Pancreas (tissue), 10 donors: ENCODE measurements around the gene PARP1. TPM values are rescaled to one million over a fixed set of nuclear protein-coding genes. Genes with fewer than 3 reads are reported as not detected.
A peak's percentile ranks its signal among the peaks of the same experiment; 100 is the strongest.

Source experiments
- ATAC-seq, 4 donors: fragments of 200-7000 bp; cut with Tn5 transposase; one replicate each; pipeline versions ENCODE4 v1.8.0 to v1.9.1; 2020; ENCODE audit warnings: mild to moderate bottlenecking in 4 of 4, moderate library complexity in 4 of 4
- DNase-seq, 6 donors: peaks; one replicate each; pipeline ENCODE4 v3.0.0-alpha.2; 2020
- FAIRE-seq: peaks from 2 replicates; lab custom pipeline; 2012; peaks lifted over from hg19 to GRCh38; lab: Jason Lieb, UNC
- H3K27ac ChIP-seq, 4 donors: fragments of 200-600 bp; sonication (generic); 1 replicate in 3 of 4; 2 replicates in 1 of 4; pipeline versions ENCODE4 v1.5.0 to v1.8.0; 2020
- H3K27me3 ChIP-seq, 4 donors: fragments of 200-600 bp; one replicate each; pipeline ENCODE4 v1.8.0; 2021
- H3K36me3 ChIP-seq, 3 donors: fragments of 200-600 bp; sonication (generic) in 1 of 3; one replicate each; pipeline versions ENCODE4 v1.5.0 to v1.8.0; 2020 to 2021
- H3K4me1 ChIP-seq, 3 donors: fragments of 200-600 bp; one replicate each; pipeline ENCODE4 v1.8.0; 2021
- H3K4me3 ChIP-seq, 4 donors: fragments of 200-600 bp; sonication (generic) in 2 of 4; one replicate each; pipeline versions ENCODE4 v1.5.0 to v1.8.0; 2020 to 2021
- H3K9me3 ChIP-seq, 4 donors: fragments of 200-600 bp; one replicate each; pipeline ENCODE4 v1.8.0; 2021
- WGBS, 2 donors: extraction: QIAGEN DNeasy Blood & Tissue Kit; methylation state at CpG; one replicate each; pipeline ENCODE4 v1.1.7; 2013; 5-methylcytosine and 5-hydroxymethylcytosine counted together
- intact Hi-C, 3 donors: fragments of 100-400 bp; cut with DNase I; formaldehyde crosslinking; loops; one replicate each; pipeline versions ENCODE4 v1.11.1 to v1.14.2; 2022
- polyA plus RNA-seq, 2 donors: library from polyadenylated mRNA; stranded (reverse); fragments of 200-250 nt; gene quantifications; one replicate each; pipeline ENCODE4 v1.2.3, GENCODE V29; 2013
- total RNA-seq, 6 donors: library from RNA; stranded (reverse); fragmentation: NEBNext Ultra II Directional in 4 of 6; extraction: Animal tissue kit (Norgen Biotek cat#: 25700) in 4 of 6; gene quantifications; one replicate each; pipeline versions ENCODE4 v1.2.1 to v1.2.4, GENCODE V29; 2021 to 2023
- TF ChIP-seq, protein P1 (sequence below), 4 donors: fragments of 200-600 bp; sonication (generic) in 3 of 4; IDR thresholded peaks; one replicate each; pipeline versions ENCODE4 v1.5.0 to v1.8.0; 2021; ENCODE audit warnings: antibody characterized with exemption in 4 of 4
- donor health status: healthy with polysubstance abuse.
- donor health status: DM: no; HTN: no; CAD: no; lungs with moderate emphysema.
- donor health status: DM: no; HTN: no; CAD: no.
- donor health status: control.
- donor health status: control.
- donor health status: Bipolar disorder and iron deficiency.
- donor health status: DM: yes; HTN: yes; CAD: no.
- donor health status: DM: no; HTN: no; CAD: no.
- donor health status: DM: no; HTN: no; CAD: no.
- donor health status: DM: yes; HTN: yes; CAD: no.

PARP1 gene
- total and polyA plus RNA-seq, 8 donors: 16.8 to 69.4 (median 49.6) TPM

GRCh38 chr1:226425431-226426031 lies 17.6 kb upstream of the PARP1 start:
- WGBS, 2 donors: 80 to 81% methylated on average over 24 of the region's 24 CpGs
- intact Hi-C loops: loop anchor here in 1 of 3 donors (10.0 kb wide), 1 partner anchor 179 kb away; no protein-coding TSS in a partner anchor
- Histone ChIP-seq H3K27me3 (no peaks in the 10 kb centered on the region), H3K36me3 (no peaks in the 10 kb centered on the region), H3K27ac (no peak overlapping the region), H3K9me3 (no peaks in the 10 kb centered on the region), H3K4me3 (no peak overlapping the region), H3K4me1 (no peaks in the 10 kb centered on the region)
- no peak for DNase-seq
- no peak for ATAC-seq
- TF ChIP-seq, protein P1, sequence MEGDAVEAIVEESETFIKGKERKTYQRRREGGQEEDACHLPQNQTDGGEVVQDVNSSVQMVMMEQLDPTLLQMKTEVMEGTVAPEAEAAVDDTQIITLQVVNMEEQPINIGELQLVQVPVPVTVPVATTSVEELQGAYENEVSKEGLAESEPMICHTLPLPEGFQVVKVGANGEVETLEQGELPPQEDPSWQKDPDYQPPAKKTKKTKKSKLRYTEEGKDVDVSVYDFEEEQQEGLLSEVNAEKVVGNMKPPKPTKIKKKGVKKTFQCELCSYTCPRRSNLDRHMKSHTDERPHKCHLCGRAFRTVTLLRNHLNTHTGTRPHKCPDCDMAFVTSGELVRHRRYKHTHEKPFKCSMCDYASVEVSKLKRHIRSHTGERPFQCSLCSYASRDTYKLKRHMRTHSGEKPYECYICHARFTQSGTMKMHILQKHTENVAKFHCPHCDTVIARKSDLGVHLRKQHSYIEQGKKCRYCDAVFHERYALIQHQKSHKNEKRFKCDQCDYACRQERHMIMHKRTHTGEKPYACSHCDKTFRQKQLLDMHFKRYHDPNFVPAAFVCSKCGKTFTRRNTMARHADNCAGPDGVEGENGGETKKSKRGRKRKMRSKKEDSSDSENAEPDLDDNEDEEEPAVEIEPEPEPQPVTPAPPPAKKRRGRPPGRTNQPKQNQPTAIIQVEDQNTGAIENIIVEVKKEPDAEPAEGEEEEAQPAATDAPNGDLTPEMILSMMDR (IDR thresholded peaks at IDR 0.05): no peak
- no peak for FAIRE-seq

DNA sequence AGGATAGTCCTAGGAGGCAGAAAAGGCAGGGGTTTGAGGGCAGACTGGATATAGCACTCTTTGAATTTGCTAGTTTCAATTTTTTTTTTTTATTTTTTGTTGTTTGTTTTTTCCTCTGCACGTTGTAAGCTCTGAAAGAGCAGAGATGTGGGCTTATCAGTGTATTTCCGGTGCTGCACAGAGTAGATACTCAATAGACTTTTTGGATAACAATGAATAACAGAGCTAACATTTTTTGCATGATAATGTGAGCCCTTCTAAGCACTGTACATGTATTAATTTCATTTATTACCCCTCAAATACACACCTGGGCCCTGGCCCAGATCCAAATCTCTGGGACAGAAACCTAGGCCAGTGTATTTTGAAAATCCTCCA lies 17.1 kb upstream of the PARP1 start:
- FAIRE-seq (no peak), DNase-seq (no peak), ATAC-seq (no peak)
- WGBS, 2 donors: 16 to 31% methylated on average over 2 of the region's 2 CpGs
- intact Hi-C loops: loop anchor here in 1 of 3 donors (10.0 kb wide), 1 partner anchor 180 kb away; no protein-coding TSS in a partner anchor
- Histone ChIP-seq H3K4me1 (no peaks in the 10 kb centered on the region), H3K27me3 (no peaks in the 10 kb centered on the region), H3K27ac (no peak overlapping the region), H3K36me3 (no peaks in the 10 kb centered on the region), H3K4me3 (no peak overlapping the region), H3K9me3 (no peaks in the 10 kb centered on the region)
- TF ChIP-seq, protein P1 (IDR thresholded peaks at IDR 0.05): no peak

DNA sequence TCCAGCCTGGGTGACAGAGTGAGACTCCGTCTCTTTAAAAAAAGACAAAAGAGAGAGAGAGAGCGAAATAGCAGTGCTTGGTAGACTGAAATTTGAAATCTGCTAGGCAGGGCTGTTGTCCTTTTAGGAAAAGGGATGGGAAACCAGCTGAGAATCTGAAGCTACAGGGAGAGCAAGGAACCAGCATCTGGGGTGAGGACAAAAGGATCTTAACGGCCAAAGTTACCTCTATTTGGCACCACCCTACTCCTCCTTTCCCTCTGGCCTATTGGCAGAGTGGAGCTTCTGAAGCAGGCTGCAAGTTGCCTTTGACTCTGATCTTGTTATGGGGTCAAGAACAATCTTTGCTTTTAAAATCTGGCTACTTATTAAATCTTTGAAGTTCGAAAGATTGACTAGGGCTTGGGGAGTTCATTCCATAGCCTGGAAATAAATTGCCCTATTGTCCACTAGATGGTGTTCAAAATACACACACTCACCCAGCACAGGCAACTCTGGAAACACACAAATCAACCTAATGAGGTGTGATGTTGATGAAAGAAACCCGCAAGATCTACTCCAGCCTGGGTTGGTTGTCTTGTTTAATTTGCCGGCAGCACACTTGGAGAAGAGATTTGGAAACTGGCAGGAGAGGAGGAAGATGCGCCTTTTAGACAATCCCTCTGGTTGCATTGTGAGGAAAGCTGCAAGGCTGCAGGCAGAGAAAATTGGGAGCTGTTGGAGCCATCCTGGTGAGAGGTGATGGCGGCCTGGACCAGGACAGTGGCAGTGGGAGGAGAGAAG lies 16.5 kb upstream of the PARP1 start:
- ATAC-seq (peak; percentile 67 to 94 (median 90)), DNase-seq (no peak), FAIRE-seq (no peak)
- no peaks in the 10 kb centered on the region for H3K4me1 ChIP-seq
- H3K36me3 ChIP-seq: no peaks in the 10 kb centered on the region
- TF ChIP-seq, protein P1 (IDR thresholded peaks at IDR 0.05): peak; percentile 19 to 58 (median 40)
- no peaks in the 10 kb centered on the region for H3K27me3 ChIP-seq
- H3K4me3 ChIP-seq: no peak overlapping the region
- intact Hi-C loops: loop anchor here in 1 of 3 donors (10.0 kb wide), 1 partner anchor 180 kb away; no protein-coding TSS in a partner anchor
- 50 to 56% methylated on average over 8 of the region's 8 CpGs for WGBS, 2 donors
- H3K9me3 ChIP-seq: no peaks in the 10 kb centered on the region
- H3K27ac ChIP-seq: no peak overlapping the region

DNA sequence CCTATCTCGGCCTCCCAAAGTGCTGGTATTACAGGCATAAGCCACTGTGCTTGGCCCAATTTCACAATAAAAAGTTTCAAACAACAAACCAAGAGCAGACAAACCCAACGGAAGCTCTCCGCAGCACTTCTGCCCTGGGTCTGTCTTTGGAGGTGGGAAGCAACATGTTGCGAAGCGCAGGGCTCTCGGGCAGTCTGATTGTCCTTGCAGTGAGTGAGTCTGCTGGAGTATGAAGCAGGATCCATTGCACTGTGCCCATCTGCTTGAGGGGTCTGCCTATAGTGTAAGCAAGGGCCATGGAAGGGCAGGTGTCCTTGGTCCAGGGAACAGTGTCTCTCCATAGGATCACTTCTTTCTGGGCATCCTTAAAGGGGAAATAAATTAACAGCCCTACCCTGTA lies 14.6 kb upstream of the PARP1 start:
- TF ChIP-seq, protein P1 (IDR thresholded peaks at IDR 0.05): no peak

More for the DNA sequence above, 14.6 kb upstream of the PARP1 start:
- Histone ChIP-seq H3K4me3 (no peak overlapping the region), H3K27ac (no peak overlapping the region), H3K27me3 (no peaks in the 10 kb centered on the region), H3K9me3 (no peaks in the 10 kb centered on the region), H3K4me1 (no peaks in the 10 kb centered on the region), H3K36me3 (no peaks in the 10 kb centered on the region)
- DNase-seq: no peak
- intact Hi-C loops: loop anchor here in 1 of 3 donors (10.0 kb wide), 1 partner anchor 182 kb away; no protein-coding TSS in a partner anchor
- 94 to 97% methylated on average over 6 of the region's 6 CpGs for WGBS, 2 donors
- ATAC-seq: no peak
- no peak for FAIRE-seq
